ENCODE data around the gene PTPRN2. TPM values are rescaled to one million over a fixed set of nuclear protein-coding genes. Genes with fewer than 3 reads are reported as not detected.
"Not testable (repeated sequence)": the region's sequence is repeated elsewhere in the genome, so short reads cannot be mapped to it uniquely, and the experiment has no call there.

Gene PTPRN2
- total RNA-seq, 1 donor from 2014 or later, result 1.2 TPM

DNA sequence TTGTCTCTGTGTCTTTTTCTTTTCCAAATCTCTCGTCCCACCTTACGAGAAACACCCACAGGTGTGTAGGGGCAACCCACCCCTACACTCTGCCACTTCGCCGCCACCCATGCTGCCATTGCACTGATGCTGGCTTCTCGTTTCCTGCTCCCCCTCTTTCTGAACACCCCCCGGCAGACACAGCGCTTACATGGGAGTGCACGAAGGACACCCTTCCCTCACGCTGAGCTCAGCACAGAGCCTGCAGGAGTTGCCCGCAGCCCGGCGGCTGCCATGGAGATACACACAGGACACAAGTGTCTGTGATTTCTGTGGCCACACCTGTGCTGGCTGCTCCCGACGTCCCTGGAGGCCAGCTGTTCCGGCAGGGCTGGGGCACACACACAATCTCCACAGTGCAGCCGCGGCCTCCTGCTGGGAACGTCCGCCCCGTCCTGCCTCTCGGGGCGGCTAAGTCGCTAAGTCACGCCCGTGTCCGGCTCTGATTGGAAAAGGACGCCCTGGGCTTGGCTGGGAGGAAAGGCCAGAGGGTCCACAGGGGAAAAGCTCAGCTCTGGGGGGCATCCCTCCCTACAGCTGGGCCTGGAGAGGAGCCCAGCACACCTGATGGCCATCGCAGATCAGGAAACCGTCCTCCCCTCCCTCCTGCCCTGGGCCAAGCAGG is 349.8 kb downstream of the PTPRN2 start:
- no peak for DNase-seq (ENCODE audit: low read depth)

DNA sequence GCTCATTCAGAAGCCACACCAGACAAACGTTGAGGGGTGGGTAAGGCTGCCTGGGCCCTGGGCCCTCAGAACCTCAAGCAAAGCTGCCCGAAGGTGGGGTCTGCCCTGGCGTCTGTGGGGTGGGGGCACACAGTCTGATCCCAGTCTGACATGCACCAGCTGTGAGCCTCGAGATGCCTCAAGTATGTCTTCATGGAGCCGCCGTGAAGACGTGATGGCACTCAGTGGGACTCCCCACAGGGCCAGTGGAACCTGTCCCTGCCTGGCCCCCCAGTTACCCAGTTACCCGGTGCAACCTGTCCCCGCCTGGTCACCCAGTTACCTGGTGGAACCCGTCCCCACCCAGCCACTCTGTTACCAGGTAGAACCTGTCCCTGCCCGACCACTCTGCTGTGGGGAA is 351.2 kb downstream of the PTPRN2 start:
- DNase-seq (ENCODE audit: low read depth), result no peak

DNA sequence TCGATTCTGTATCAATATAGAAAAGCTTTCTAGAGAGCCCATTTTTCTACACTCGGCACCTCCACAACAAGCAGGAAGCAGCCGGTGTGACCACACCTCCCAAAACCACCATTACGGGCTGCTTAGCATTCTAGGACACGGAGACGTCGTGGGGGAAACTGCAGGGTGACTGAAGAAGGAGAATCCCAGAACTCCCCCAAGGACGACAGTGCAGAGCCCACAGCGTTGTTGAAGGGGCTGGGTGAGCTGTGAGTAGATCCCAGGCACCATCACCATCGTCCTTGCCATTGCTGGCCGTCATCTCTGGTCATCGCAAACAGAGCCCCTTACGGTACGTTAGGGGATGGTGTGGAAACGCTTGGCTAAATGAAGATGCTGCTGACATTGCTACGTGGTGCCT is 351.8 kb downstream of the PTPRN2 start:
- no peak for DNase-seq (ENCODE audit: low read depth)

DNA sequence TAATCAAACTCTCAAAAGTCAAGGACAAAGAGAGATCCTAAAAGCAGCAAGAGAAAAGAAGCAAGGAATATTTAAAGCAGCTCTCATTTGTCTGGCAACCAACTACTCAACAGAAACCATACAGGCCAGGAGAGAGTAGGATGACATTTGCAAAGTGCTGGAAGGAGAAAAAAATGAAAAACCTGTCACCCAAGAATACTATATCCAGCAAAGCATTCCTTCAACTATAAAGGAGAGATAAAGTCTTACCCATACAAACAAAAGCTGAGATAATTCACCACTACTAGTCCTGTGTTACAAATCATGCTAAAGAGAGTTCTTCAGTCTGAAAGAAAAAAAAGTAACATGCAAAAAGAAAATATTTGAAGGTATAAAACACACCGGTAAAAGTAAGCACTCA is 357.7 kb downstream of the PTPRN2 start:
- no peak for DNase-seq (ENCODE audit: low read depth)

DNA sequence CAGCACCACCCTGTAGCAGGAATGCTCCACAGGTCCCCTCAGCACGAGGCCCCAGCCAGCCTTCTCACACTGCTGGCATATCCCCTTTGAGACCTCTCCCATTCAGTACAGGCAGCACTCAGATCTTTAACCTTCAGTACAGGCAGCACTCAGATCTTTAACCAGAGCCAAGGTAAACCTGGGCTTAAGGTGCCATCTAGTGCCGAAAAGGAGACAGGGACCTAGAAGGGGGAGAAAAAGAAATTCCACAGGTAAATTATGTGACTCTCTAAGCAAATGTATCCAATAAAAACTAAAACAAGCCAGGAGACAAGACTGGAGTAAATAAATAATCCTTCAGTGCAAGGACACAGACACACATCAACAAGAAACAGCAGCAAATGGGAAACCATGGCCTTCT is 358.6 kb downstream of the PTPRN2 start:
- DNase-seq (ENCODE audit: low read depth), result no peak

DNA sequence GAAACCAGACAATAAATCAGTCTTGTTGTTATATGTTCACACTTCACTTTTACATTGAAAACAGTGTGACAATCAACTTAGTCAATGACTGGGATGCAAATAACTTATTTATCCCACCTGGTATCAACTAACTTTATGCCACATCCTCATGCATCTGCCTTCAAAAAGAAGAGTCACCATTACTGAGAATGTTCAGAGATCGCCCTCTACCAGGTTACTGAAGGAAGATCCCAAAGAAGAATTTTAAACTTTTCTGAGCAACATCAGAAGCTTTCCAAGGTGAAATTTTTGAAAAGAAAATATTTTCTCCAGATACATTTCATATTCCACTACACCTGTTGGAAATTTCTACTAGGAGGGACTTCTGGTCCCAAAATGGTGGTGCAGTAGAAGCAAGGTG is 359.5 kb downstream of the PTPRN2 start:
- no peak for DNase-seq (ENCODE audit: low read depth)

DNA sequence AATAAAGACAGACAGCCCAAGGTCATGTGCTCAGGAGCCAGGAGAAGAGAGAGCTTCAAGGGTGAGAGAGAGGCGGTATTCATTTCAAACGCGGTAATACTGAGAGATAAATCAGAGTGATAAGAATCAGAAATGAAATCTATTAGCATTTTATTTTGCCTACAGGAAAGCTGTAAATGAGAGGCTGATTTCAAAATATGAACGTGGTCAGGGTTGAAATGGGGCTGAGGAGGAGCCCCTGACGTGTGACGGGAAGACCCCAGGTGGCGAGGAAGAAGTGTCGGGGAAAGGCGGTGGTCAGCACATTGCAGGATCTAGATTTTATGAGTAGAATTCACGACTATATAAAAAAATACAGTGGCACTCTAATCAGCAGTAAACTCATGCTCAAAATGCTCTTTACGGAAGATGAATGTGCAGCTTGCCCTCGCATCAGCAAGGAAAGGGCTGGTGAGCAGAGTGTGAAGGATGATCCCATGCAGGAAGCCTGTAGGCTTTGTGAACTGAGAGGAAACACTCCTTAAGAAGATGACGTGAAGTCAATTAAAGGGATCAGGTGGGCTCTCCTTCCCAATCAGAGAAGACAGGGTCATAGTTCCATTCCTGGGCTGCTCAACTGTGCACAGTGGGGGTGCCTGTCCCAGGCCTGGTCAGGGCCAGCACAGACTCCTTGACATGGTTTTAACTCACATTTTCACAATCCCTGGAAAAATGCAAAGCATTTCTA is 360.2 kb downstream of the PTPRN2 start:
- DNase-seq (ENCODE audit: low read depth), result no peak

DNA sequence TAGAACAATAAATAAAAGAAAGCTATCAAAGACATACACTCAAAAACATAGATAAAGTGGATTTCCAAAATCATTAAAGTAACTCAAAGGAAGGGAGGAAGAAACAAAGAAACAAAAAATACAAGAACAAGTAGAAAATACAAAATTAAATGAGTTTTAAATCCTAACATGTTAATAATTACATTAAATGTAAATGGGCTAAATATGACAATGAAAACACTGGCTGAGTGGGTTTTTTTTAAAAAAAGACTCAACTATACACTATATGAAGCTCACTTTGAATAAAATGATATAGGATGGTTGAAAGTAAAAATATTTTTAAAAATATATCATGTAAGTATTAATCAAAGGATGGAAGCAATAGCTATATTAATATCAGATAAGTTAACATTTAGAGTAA is 371.4 kb downstream of the PTPRN2 start:
- no peak for DNase-seq (ENCODE audit: low read depth)

DNA sequence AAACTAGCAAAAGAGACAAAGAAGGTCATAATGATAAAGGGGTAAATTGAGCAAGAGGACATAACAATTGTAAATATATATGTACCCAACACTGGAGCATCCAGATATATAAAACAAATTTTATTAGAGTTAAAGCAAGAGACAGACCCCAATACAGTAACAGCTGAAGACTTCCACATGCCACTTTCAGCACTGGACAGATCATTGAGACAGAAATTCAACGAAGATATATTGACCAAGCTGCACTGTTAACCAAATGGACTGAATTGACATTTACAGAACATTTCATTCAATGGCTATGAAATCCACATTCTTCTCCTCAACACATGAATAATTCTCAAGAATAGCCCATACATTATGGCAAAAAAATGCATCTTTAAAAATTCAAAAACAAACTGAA is 378.2 kb downstream of the PTPRN2 start:
- DNase-seq (ENCODE audit: low read depth), result no peak

DNA sequence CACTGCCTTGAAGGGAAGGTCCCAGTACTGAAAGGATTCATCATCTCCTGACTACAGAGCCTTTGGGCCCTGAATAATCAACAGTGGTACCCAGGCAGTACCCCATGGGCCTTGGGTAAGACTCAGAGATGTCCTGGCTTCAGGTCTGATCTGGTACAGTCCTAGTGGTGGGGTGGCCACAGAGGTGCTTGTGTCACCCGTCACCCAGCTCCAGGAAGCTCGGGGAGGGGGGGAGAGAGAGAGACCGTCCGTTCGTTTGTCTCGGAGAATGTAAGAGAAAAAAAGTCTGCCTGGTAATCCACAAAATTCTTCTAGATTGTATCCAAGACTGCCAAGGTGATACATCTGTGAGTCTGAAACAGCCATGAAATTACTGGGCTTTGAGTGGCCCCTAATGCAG is 381.3 kb downstream of the PTPRN2 start:
- DNase-seq (ENCODE audit: low read depth), result no peak

DNA sequence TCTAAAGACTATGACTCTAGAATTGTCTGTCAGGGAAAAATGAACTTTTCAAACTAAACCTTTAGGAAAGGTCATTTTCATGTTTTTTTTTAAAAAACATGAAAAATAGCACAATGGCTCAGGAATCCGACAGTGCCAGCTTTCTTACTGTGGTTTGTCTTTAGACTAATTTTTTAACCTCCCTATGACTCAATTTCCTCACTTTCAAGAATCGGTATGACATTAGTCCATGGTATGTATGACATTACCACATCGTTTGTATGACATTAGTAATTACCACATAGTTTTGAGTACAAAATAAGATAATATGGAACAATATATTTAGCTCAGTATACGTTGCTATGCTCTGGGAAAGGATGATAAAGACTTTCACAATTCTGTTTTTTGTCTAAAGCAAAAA is 383.2 kb downstream of the PTPRN2 start:
- no peak for DNase-seq (ENCODE audit: low read depth)

DNA sequence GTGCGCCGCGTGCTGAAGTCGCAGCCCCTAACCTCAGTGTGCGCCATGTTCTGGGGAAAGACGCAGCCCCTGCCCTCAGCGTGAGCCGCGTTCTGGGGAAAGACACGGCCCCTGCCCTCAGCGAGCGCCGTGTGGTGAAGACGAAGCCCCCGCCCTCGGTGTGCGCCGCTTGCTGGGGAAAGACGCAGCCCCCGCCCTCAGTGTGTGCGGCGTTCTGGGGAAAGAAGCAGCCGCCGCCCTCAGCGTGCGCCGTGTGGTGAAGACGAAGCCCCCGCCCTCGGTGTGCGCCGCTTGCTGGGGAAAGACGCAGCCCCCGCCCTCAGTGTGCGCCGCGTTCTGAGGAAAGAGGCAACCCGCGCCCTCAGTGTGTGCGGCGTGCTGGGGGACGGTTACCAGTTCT is 383.7 kb downstream of the PTPRN2 start:
- DNase-seq (ENCODE audit: low read depth), result not testable (repeated sequence)

DNA sequence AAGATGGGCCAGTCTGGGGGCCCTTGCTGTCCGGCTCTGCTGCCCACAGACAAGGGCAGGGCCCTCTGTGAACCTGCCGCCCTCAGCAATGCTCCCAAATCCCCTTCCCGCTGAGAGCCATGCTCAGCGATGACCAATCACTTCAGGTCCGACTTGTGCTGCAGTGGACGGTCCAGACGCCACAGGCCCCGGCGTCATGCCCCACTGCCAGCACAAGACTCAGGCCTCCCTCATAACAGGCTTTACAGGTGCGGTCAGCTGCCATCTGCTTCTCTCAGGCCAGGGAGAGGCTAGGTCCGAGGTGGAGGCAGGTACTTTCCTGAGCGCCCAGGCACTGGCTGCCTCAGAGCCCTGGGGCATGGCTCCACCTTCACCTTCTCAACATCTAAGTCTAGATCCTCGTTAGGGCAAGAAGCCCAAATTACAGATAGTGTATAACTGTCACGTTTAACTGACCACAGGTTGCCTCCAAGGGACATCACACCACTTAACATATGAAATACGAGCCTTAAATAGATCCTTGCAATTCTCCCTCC is 393.2 kb downstream of the PTPRN2 start:
- no peak for DNase-seq (ENCODE audit: low read depth)

DNA sequence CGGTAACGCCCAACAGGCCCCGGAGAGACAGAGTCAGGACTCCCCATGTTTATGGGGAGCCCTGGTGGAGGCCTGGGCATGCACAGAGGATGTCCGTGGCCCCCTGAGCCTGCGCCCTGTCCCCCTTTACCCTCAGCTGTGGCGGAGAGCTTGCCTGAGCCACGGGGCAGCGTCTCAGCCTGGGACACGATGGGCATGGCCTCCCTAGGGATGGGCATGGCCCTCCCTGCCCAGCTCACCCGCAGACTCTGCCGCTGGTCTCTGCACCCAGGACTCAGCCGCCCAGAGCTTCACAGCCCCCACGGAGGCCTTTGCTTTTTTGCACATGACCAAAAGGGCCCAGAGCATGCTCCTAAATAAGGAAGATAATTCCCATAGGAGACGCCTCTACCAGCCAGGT is 394.2 kb downstream of the PTPRN2 start:
- DNase-seq (ENCODE audit: low read depth), result no peak

DNA sequence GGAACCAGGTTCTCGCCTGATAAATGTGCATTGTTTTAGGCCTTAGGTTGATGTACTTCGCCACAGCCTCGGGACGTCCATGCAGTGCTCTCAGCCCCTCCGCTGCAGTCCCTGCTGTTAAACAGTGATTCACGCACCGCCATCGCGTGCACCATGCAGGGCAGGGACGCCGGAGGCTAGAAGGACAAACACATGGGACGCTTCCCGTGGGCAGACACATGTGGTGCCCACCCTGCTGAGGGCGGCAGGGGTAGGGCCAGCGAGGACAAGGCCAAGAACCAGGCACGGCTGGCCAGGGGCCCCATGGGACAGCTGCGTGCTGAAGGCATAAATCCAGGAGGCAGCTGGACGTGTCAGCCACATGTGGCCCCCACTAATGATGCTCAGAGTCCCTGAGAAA is 394.7 kb downstream of the PTPRN2 start:
- no peak for DNase-seq (ENCODE audit: low read depth)

DNA sequence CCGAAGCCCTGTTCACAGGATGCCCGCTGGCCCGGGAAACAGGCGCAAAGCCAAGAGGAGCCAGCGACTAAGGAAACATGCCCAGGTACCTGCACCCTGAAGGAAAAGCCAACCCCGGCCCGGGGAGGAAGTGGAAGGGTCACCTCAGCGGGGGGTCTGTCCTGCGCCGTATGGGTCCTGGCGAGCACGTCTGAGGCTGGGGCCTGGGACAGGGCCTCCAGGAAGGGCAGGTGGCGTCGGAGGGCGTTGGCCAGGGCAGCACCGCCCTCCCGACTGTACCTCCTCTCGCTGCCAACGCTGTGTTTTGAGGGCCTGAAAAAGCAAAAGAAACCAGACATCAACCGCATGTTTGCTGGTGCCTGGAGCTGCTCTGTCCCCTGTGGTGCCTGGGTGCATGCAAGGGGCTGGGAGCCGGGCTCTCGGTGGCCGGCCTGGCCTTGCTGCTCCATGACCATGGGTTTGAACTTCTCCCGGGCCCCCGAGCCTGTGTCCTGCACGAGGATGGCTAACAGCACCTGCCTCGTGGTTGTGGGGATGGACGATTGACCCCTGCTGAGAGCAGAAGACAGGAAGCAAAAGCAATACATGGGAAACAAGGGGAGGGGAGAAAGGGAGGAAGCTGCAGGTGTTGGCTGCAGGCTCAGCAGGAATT is 395.3 kb downstream of the PTPRN2 start:
- no peak for DNase-seq (ENCODE audit: low read depth)

DNA sequence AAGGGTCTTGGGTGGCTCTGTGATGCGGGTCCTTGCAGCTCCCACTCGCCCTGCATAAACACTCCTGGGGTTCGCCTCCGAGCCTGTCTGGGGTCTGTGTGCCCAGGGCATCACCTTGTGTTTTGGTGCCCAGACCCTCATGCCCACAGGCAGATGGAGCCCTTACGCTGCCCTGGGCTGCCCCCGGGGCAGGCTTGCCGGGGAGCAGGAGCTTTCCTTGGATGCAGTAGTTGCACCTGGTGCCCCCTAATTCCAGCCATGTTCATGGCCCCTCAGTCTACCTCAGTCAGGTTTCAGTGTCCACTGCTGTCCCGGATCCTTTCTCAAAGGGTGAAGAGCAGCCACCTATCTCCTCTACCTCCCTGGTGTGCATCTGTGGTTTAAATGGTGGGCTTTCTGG is 396.0 kb downstream of the PTPRN2 start:
- DNase-seq (ENCODE audit: low read depth), result no peak

DNA sequence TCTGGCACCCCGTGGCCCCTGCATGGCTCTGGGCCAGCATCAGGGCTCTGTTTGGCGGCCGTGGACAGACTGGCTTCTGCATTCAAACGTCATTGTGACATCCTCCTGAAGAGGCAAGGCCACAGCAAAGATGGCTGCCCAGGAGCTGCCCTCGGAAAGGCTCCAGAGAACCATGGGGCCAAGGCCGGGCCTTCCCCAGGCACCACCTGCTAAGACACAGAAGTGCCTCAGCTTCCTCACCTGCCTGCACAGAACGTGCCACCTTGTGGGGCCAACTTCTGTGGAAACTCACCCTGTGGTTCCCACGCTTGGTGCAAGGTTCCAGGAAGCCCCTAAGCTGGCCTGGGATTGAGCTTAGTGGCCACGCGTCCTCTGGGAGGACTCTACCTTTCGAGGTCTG is 396.9 kb downstream of the PTPRN2 start:
- no peak for DNase-seq (ENCODE audit: low read depth)

DNA sequence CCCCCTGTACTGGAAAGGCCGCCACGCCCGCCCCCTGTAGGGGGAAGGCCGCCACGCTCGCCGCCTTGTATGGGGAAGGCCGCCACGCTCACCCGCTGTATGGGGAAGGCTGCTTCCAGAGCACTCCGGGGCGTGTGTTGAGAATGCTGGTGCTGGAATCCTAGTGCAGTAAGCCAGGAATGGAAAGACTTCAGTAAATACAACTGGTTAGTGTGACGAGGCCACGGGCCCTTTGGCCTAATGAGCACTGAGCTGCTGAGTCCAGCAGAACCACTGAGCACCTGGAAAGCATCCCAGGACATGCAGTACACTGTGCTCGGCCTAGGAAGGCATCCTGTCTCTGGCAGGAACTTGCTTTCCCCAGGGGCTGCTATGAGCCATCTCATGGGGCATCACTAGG is 398.9 kb downstream of the PTPRN2 start:
- no peak for DNase-seq (ENCODE audit: low read depth)

DNA sequence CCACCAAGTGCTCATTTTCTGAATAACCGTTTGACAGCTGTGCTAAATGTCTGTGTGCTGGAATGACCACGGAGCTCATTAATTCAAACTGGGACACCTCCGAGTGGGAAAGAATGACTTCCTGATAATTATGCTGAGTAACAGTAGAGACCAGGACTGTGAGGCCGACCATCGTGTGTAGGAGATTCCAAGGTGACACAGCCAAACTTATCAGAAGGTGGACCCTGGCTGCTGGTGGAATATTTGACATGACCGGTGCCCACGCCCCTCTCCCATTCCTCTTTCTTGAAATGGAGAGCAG is 400.0 kb downstream of the PTPRN2 start:
- DNase-seq (ENCODE audit: low read depth), result no peak

DNA sequence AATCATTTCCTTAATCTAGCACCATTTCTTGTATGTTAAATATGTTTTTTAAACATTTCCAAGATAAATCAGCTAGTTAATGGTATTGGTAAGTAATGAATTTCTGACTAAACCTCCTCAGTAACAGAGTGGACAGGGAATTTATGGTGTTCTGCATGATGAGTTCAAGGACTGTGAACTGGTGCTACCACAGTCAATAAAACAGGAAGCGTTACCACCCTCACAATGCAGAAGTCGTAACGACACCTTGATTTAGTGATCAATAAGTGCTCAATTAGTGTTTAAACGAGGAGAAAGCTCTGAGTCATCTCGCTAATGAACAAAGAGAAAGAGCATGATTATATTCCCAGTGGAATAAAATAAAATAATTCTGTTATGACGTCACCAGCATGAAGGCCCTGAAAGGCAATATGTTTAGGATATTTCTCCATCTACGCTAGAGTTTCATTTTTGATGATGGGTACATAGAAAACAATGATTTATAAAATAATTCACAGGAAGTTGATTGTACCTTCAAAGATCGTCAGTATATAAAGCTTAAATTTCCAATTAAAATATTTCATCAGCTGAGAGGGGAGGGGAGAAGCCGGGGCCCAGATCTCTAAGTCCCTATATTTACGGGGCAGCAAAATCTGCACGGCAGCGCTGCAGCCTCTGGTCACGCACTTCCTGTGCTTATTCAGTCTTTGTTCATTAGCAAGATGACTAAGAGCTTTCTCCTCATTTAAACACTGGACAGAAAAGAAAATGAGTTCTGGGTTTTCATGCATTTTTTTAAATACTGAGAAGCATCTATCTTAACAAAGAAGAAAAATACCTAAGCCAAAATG is 400.5 kb downstream of the PTPRN2 start:
- no peak for DNase-seq (ENCODE audit: low read depth)

DNA sequence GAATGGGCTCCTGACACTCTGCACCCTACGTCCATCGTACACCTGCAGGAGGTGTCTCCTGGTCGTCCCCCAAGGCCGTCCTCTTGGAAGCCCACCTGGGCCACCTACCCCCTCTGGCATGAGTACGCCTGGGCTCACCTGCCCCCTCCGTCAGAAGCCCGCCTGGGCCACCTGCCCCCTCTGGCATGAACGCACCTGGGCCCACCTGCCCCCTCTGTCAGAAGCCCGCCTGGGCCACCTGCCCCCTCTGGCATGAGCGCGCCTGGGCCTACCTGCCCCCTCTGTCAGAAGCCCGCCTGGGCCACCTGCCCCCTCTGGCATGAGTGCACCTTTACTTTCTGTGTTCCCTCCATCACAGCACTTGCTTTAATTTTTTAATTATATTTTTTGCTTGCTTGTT is 401.2 kb downstream of the PTPRN2 start:
- no peak for DNase-seq (ENCODE audit: low read depth)
